ENCODE results near the gene PPP1R9A. TPM values are rescaled to one million over a fixed set of nuclear protein-coding genes. Genes with fewer than 3 reads are reported as not detected.

PPP1R9A gene
- total RNA-seq, result 1.2 TPM

DNA sequence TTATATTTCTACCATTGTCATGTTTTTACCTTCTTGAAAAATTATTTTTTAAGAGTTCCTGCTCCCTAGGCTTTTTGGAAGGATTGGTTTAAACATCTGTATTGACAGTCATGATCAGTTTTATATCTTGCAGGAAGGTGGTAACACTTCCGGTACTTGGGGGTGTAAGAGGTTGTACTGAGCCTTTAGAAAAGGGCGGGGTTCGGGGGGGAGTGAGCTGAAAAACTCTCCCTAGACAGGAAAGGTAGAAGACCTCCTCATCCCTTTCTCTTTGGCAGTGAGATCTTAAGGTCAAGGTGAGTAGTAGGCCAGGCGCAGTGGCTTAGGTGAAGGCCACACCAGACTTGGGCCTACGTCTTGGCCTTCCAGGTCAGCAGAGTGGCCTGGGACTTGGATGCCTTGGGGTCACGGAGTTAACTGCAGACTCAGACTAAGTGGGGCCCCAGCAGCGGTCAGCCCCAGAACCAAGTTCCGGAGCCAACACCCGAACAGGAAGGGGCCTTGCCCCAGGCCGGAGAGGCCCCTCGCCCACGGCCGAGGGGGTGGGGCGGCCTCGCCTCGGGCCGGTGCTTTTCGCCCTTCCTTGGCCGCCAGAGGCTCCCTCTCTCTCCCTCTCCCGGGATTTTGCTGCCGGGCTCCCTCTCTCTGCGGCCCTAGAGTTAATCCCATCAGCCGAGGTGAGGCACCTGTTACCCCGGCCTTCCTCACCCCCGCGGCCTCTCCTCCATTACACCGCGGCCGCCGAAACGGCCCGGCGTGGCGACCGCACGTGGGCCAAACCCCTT lies at the start of gene PPP1R9A:
Gene PPP1R9A (plus strand): TSS at position 569 of the 785 bp plus-strand sequence. CDS start 2,520 bp downstream, outside the sequence.
- peak; percentile 84 for ATAC-seq
- DNase-seq (ENCODE audit: low spot score), result peak; percentile 48

GRCh38 chr7:94871132-94871531 lies 36.3 kb upstream of the PPP1R9A start:
- ATAC-seq, result no peak
- no peak for DNase-seq (ENCODE audit: low spot score)

- no peak for ATAC-seq
- no peak for DNase-seq (ENCODE audit: low spot score)
Measured at GRCh38 chr7:94873239-94873638, 34.2 kb upstream of the PPP1R9A start.

GRCh38 chr7:94874036-94874785 lies 33.2 kb upstream of the PPP1R9A start:
- DNase-seq (ENCODE audit: low spot score) (no peak), ATAC-seq (no peak)

DNA sequence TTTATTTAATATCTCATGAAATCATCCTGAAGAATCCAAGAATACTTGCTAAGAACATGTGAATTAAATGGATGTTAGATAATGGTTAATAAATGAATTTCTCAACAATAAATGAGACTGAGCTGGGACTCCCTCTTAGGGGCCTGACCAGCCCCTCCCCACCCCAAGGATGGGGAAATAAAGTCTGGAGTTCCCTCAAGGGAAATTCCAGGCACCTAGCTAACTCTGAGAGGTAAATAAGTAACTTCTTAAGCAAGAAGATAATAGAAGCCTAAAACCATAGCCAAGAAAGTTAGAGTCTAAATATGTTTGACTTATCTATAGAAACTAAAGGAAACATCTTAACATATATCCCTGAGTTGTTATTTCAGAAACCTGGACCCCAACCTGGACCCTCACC lies 32.2 kb upstream of the PPP1R9A start:
- ATAC-seq (no peak), DNase-seq (ENCODE audit: low spot score) (no peak)

DNA sequence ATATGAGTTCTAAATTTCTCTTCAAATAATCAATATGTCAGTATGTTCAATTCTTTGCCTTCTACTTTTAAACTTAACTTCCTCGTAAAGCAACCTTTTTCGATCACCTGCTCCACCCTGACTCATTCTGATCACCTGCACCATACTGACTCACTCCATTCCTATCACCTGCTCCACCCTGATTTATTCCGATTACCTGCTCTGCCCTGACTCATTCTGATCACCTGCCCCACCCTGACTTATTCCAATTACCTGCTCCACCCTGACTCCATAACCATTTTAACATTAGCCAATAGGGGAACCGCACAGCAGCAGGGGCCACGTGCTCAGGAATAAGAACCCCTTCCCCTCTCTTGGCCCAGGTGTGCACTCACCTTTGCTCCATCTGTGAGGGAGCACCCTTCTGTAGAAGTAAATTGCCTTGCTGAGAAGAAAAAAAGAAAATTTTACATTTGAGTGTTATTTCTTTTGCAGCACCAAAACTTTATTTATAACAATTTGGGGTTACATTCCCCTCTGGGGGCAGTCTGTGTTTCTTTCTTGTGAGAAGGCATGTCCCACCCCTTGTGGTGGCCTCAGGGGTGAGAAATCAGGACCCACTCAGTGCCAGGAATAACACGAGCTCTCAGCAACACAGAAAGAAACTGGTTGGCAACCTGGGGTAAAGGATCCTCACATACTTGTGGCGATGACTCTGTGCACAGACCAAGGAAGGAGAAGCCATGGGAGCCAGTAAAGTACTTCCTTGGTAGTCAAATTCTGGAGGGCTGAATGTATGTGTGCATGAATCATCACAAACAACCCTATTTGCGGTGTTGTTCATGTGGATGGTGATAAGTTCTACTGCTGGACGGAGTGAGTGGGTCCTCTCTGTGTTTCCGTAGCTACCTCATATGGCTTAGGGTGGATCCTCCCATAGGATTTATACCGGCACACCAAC lies 29.4 kb upstream of the PPP1R9A start:
- ATAC-seq, result no peak
- no peak for DNase-seq (ENCODE audit: low spot score)

DNA sequence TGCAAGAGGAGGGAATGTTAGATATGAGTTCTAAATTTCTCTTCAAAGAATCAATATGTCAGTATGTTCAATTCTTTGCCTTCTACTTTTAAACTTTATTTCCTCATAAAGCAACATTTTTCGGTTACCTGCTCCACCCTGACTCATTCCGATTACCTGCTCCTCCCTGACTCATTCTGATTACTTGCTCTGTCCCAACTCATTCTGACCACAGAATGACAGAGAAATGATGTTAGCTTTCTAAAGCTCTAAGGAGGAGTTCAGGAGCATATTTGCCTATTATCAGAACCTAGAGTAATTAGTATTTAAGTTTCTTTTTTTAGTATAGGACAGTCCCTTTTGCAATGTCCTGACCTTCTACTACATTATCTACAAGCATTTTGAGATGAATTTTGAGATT lies 24.5 kb upstream of the PPP1R9A start:
- no peak for ATAC-seq
- no peak for DNase-seq (ENCODE audit: low spot score)

DNA sequence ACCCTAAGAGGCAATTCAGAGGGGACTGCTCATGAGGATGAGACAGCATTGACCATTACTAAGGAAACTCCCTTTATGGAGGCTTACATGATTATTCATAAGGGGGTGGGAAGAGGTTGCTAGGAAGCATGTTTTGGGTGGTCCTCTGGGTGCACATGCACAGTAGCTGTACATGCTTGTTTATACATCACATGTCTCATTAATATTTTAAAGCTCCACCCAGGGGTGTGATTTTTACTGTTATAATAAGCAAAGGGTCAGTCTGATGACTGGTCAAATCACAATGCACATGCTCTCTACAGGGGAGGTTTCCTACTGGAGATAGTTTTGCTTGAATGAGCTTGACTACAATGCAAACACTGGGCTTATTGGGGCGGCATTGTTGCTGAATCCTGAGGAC lies 23.8 kb upstream of the PPP1R9A start:
- DNase-seq (ENCODE audit: low spot score) (no peak), ATAC-seq (no peak)

- no peak for DNase-seq (ENCODE audit: low spot score)
- peak; percentile 55 for ATAC-seq
Measured at GRCh38 chr7:94888551-94888950, 18.8 kb upstream of the PPP1R9A start.

DNA sequence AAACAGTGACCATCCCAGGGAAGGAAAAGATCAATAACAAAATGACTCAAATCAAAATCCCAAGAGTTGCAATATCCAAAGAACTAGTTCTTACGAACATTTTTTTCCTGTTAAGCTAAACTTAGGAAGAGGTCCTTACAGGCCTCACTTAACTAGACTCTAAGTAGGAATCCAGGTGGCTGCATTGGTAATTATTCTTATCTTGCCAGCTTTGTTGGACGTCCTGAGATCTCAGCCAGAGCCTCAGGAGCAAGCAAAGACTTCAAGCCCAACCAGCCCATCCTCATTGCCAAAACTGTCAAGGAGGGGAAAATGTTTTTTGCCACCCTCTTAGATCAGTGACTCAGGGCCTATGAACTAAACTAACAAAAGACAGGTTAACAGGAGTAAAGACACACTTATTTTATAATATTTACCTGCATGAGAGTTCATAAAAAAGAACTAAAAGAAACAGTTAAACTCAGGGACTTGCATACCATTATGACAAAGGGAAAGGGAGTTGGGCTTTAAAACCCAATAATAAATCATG lies 18.3 kb upstream of the PPP1R9A start:
- DNase-seq (ENCODE audit: low spot score) (no peak), ATAC-seq (no peak)

DNA sequence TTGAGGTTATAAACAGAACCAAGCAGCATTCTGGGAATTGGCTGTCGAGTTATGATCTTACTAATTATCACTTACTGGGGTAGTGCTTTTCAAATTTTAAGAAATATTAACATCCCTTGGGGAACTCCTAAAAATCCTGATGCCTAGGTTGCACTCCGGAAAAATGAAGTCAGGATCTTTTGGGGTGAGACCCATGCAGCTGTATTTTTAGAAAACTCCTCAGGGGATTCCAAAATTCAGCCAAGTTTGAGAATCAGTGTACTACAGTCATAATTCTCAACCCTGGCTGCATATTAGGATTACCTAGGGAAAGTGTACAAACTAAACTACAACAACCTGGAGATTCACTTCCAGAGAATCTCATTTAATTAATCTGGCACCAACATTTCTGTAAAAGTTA lies 17.2 kb upstream of the PPP1R9A start:
- ATAC-seq, result no peak
- no peak for DNase-seq (ENCODE audit: low spot score)

DNA sequence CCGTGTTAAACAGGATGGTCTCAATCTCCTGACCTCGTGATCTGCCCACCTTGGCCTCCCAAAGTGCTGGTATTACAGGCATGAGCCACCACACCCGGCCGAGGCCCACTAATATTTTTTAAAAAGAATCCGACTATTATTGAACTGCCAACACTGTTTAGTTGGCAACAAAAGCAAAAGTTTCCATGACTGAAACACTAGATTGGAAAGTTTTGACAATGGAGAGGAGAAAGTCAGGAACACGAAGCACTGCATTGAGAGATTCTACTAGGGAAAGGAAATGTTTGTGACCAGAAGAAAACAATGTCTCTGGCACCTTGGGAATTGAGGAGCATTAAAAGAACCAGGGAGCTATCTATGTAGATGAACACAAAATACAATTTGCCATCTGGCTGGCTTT lies 13.7 kb upstream of the PPP1R9A start:
- ATAC-seq, result no peak
- DNase-seq (ENCODE audit: low spot score), result no peak

GRCh38 chr7:94897541-94897940 lies 9.9 kb upstream of the PPP1R9A start:
- ATAC-seq, result no peak
- DNase-seq (ENCODE audit: low spot score), result no peak

DNA sequence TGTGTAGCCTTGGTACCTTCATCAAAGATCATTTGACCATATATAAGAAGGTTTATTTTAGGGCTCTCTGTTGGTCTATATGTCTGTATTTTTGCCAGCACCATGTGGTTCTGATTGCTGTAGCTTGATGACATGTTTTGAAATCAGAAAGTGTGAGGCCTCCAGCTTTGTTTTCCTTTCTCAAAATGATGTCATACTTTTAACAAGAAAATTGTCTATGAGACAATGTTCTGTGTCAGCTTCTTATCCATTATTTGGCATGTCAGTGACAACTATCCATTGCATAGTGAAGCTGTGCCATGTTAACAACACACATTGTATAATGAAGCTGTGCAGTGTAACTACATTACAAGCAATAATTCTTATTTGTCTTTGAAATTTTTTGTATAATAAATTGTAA lies 9.1 kb upstream of the PPP1R9A start:
- DNase-seq (ENCODE audit: low spot score) (no peak), ATAC-seq (no peak)

- no peak for ATAC-seq
Measured at GRCh38 chr7:94901981-94902380, 5.4 kb upstream of the PPP1R9A start.

DNA sequence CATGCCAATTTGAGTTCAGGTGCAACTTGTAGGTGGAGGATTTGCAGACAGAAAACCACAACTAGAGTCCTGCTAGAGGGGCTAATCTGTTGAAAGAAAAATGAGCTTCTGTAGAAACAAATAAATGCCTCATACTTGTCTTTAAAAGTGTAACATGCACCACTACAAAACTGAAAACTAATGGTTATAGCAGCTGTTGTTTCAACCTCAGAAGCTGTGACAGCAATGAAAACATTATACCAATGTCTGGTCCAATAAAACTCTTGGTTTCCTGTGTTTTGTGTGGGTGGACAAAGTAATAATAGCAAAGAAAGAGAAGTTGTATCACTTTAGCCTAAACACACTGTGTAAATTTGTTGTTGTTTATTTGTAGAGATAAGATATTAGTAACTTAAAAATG lies 3.4 kb upstream of the PPP1R9A start:
- no peak for ATAC-seq
- DNase-seq (ENCODE audit: low spot score), result no peak

More at GRCh38 chr7:94901981-94902380, 5.4 kb upstream of the PPP1R9A start:
- DNase-seq (ENCODE audit: low spot score), result no peak

DNA sequence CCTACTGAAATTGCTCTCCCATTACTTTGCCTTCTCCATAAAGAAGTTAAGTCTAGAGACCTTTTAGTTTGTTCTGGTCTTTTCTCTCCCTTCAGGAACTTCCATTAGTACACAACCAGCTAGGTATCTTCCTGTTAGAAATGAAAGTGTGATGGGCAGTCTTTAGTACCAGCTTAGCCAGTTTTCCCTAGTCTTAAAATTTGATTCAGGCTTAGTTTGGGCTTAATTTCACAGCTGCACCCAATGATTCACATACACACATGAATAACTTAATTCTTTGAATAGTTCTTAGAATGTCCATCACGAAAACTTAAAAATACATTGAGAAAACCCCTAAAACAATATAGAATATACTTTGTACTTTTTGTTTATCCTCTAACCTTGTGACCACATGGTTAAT lies 2.4 kb upstream of the PPP1R9A start:
- ATAC-seq (no peak), DNase-seq (ENCODE audit: low spot score) (no peak)

DNA sequence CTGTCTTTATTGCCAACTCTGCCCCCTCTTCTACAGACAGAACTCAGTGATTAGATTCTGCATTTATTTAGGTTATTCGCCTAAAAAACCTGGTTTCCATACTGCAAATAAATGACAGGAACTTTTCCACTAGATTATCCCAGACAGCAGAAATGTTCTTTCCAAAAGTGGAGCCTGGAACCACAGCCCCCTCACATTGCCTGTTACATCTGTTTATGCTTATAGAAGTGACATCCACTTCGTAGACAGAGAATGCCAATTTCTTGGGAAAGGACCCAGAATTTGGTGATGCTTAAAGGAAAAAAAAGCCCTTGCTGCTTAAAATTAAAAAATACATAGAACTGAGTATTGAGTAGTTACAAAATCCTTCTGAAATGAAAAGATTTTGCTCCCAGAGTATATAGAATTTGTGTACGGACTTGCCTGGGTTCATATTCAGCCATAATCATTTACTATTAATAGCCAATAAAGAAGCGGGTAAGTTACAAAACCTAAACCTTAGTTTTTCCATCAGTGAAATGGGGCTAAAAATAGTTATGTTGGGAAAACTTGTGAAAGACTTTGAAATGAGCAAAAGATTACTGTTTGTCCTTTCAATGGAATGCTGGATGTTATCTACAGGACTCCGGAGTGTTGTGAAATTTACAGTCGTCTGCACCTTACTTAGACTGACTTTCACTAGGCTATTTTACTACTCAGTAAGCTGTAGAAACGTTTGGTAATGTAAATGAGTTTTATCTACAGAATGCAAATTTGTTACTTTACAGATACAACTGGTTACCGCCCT lies 1.1 kb upstream of the PPP1R9A start:
- no peak for DNase-seq (ENCODE audit: low spot score)
- ATAC-seq, result no peak

GRCh38 chr7:94907811-94908322 lies 473 bp downstream of the PPP1R9A start:
- DNase-seq (ENCODE audit: low spot score), result no peak
- ATAC-seq, result peak; percentile 65
